Loucy (cell line): ENCODE data around the gene KCNJ12.
"Not testable (repeated sequence)": the region's sequence is repeated elsewhere in the genome, so short reads cannot be mapped to it uniquely, and the experiment has no call there.

ENCODE experiments used
- H2AFZ ChIP-seq: fragments of 200-600 bp; sonication (generic); 2 replicates; pipeline ENCODE4 v1.6.0; 2016; ENCODE audit warnings: antibody characterized with exemption, mild to moderate bottlenecking, low read length, moderate library complexity
- H3F3A ChIP-seq: fragments of 200-600 bp; 2 replicates; pipeline ENCODE4 v1.6.0; 2016; ENCODE audit warnings: antibody characterized with exemption, low read depth, mild to moderate bottlenecking
- H3K27me3 ChIP-seq: fragments of 200-600 bp; sonication (generic); 2 replicates; pipeline ENCODE4 v1.6.1; 2014; ENCODE audit warnings: low read length, mild to moderate bottlenecking; ENCODE audit not compliant: insufficient read depth, poor library complexity, severe bottlenecking
- H3K36me3 ChIP-seq: fragments of 200-600 bp; sonication (generic); 2 replicates; pipeline ENCODE4 v1.6.1; 2016; ENCODE audit warnings: low read length; ENCODE audit not compliant: insufficient read depth
- H3K4me1 ChIP-seq: fragments of 200-600 bp; sonication (generic); 2 replicates; pipeline ENCODE4 v1.5.1; 2014; ENCODE audit warnings: low read length, mild to moderate bottlenecking; ENCODE audit not compliant: insufficient read depth, poor library complexity, severe bottlenecking
- H3K4me2 ChIP-seq: fragments of 200-600 bp; sonication (generic); 2 replicates; pipeline ENCODE4 v1.6.0; 2014; ENCODE audit warnings: antibody characterized with exemption, low read length, low read depth, mild to moderate bottlenecking; ENCODE audit not compliant: poor library complexity, severe bottlenecking
- H3K4me3 ChIP-seq: fragments of 200-600 bp; sonication (generic); 2 replicates; pipeline ENCODE4 v1.5.1; 2014; ENCODE audit warnings: low read length, mild to moderate bottlenecking, mixed read lengths; ENCODE audit not compliant: poor library complexity, severe bottlenecking
- H3K79me2 ChIP-seq: fragments of 200-600 bp; sonication (generic); 2 replicates; pipeline ENCODE4 v1.6.1; 2014; ENCODE audit warnings: low read length; ENCODE audit not compliant: insufficient read depth
- H3K9ac ChIP-seq: fragments of 200-600 bp; sonication (generic); 2 replicates; pipeline ENCODE4 v1.6.0; 2014; ENCODE audit warnings: mild to moderate bottlenecking, low read depth, low read length, moderate library complexity; ENCODE audit not compliant: poor library complexity, severe bottlenecking
- H3K9me2 ChIP-seq: fragments of 200-600 bp; sonication (generic); replicated peaks from 2 replicates; pipeline ENCODE4 v1.6.1; 2016; ENCODE audit warnings: low read depth, low read length, mixed read lengths
- H3K9me3 ChIP-seq: fragments of 200-600 bp; sonication (generic); 2 replicates; pipeline ENCODE4 v1.6.1; 2014; ENCODE audit warnings: mild to moderate bottlenecking, antibody characterized with exemption, low read length, low read depth; ENCODE audit not compliant: insufficient read depth
- H4K20me1 ChIP-seq: fragments of 200-600 bp; sonication (generic); 2 replicates; pipeline ENCODE4 v1.6.0; 2014; ENCODE audit warnings: antibody characterized with exemption, low read length, mild to moderate bottlenecking; ENCODE audit not compliant: insufficient read depth, poor library complexity, severe bottlenecking

KCNJ12 gene

GRCh38 chr17:21409388-21409787 is 33.2 kb downstream of the KCNJ12 start:
- H3K4me1 ChIP-seq, H3K9ac ChIP-seq, H3K4me2 ChIP-seq, H3K9me2 ChIP-seq, H3K9me3 ChIP-seq, H3K4me3 ChIP-seq, H3K36me3 ChIP-seq, H3K27me3 ChIP-seq, H3F3A ChIP-seq, H2AFZ ChIP-seq, H4K20me1 ChIP-seq, H3K79me2 ChIP-seq: not testable (repeated sequence)

GRCh38 chr17:21409971-21410370 is 33.8 kb downstream of the KCNJ12 start:
- not testable (repeated sequence) for H2AFZ ChIP-seq, H3K27me3 ChIP-seq, H3K36me3 ChIP-seq, H3K4me2 ChIP-seq, H3K9me3 ChIP-seq, H3K79me2 ChIP-seq, H3F3A ChIP-seq, H3K4me3 ChIP-seq, H4K20me1 ChIP-seq, H3K4me1 ChIP-seq, H3K9ac ChIP-seq, H3K9me2 ChIP-seq

GRCh38 chr17:21410371-21410770 is 34.2 kb downstream of the KCNJ12 start:
- not testable (repeated sequence) for H2AFZ ChIP-seq, H3K36me3 ChIP-seq, H3K9me2 ChIP-seq, H3F3A ChIP-seq, H3K9ac ChIP-seq, H4K20me1 ChIP-seq, H3K79me2 ChIP-seq, H3K4me1 ChIP-seq, H3K4me2 ChIP-seq, H3K4me3 ChIP-seq, H3K9me3 ChIP-seq, H3K27me3 ChIP-seq

- H3K79me2 ChIP-seq, H3K4me1 ChIP-seq, H3K36me3 ChIP-seq, H4K20me1 ChIP-seq, H3K27me3 ChIP-seq, H3K4me3 ChIP-seq, H3K9ac ChIP-seq, H2AFZ ChIP-seq, H3K9me2 ChIP-seq, H3F3A ChIP-seq, H3K9me3 ChIP-seq, H3K4me2 ChIP-seq: not testable (repeated sequence)
Measured at GRCh38 chr17:21410906-21411678, 34.9 kb downstream of the KCNJ12 start.

- H3K9me3 ChIP-seq, H3K4me1 ChIP-seq, H4K20me1 ChIP-seq, H3K4me2 ChIP-seq, H3K27me3 ChIP-seq, H3K36me3 ChIP-seq, H3K79me2 ChIP-seq, H3K4me3 ChIP-seq, H2AFZ ChIP-seq, H3F3A ChIP-seq, H3K9ac ChIP-seq, H3K9me2 ChIP-seq: not testable (repeated sequence)
Measured at GRCh38 chr17:21411679-21412205, 35.6 kb downstream of the KCNJ12 start.

- not testable (repeated sequence) for H3K9me3 ChIP-seq, H3K79me2 ChIP-seq, H3K4me2 ChIP-seq, H3K9ac ChIP-seq, H3K27me3 ChIP-seq, H2AFZ ChIP-seq, H3F3A ChIP-seq, H3K36me3 ChIP-seq, H3K9me2 ChIP-seq, H4K20me1 ChIP-seq, H3K4me1 ChIP-seq, H3K4me3 ChIP-seq
Measured at GRCh38 chr17:21412207-21412681, 36.1 kb downstream of the KCNJ12 start.

- not testable (repeated sequence) for H3K36me3 ChIP-seq, H4K20me1 ChIP-seq
Measured at GRCh38 chr17:21413570-21414279, 37.6 kb downstream of the KCNJ12 start.

More at GRCh38 chr17:21413570-21414279, 37.6 kb downstream of the KCNJ12 start:
- not testable (repeated sequence) for H3K9ac ChIP-seq, H3K4me3 ChIP-seq, H2AFZ ChIP-seq, H3K9me2 ChIP-seq, H3K9me3 ChIP-seq, H3F3A ChIP-seq, H3K4me2 ChIP-seq, H3K27me3 ChIP-seq, H3K4me1 ChIP-seq, H3K79me2 ChIP-seq
